HuH-7 (cell line): ENCODE measurements around the gene F10.
A peak's percentile ranks its signal among the peaks of the same experiment; 100 is the strongest.
"Not testable (repeated sequence)": the region's sequence is repeated elsewhere in the genome, so short reads cannot be mapped to it uniquely, and the experiment has no call there.

Experiments used
- DNase-seq: peaks from one replicate; pipeline ENCODE4 v3.0.0; 2011; ENCODE audit warnings: low spot score

The F10 gene

DNA sequence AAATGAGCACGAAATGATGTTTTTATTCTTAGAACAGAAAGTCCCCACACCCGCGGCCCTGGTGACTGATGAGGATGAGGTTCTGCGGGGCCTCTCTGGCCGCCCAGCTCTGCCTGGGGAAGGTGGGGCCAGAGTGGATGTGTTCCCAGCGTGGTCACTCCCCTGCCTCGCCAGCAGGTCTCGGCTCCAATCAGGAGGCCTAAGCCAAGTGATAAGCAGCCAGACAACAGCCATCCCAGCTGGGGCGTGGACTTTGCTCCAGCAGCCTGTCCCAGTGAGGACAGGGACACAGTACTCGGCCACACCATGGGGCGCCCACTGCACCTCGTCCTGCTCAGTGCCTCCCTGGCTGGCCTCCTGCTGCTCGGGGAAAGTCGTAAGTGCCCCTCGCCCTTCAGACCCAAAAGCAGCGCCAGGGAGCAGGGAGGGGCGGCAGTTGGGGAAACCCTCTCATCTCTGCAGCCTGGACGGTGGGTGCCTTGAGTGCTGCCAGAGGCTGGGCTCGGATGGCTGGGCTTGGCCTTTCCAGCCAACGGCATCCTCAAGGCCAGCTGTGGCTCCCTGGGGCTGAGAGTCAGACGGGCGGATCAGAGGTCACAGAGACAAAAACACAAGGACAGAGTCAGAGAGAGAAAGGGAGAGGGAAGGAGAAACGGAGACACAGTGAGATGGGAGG lies at the start of gene F10:
TSS of gene F10 (plus strand) at position 250 of the 676 bp plus-strand sequence. CDS start at position 307, 57 bp downstream.
- DNase-seq: peak; percentile 99

DNA sequence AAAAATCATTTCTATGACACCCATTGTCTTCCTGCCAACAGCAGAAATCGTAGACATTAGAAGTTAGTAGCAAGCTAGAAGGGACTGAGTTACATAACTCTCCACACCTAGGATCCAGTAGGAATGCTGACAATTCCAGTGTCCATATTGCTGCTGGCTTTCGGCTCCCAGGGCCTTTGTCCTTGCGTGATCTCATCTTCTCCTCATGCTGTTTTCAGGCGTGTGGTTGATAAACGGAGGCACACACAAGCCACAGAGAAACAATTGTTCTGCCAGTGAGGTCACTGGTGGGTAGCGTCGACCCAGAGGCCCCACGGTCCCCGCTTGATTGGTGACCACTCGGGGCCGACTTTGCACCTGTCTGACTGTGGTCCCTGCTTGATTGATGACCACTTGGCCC lies 48.7 kb upstream of the F10 start:
- DNase-seq: no peak

DNA sequence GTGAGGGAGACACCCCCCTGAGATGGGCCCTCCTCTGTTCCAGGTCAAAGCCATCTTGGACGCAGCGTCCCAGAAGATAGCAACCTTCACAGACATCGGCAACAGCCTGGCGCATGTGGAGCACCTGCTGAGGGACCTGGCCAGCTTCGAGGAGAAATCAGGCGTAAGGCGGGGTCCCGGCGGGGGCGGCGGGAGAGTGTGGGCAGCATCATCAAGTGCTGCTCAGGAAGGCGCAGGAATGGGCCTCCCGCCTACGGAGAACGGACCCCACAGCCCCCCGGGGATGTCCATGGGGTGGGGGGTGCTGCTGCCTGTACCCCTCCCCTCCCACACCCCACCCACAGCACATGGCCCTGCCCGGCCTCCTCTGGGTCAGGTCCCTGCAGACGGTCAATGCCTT lies 48.2 kb upstream of the F10 start:
- DNase-seq: no peak

DNA sequence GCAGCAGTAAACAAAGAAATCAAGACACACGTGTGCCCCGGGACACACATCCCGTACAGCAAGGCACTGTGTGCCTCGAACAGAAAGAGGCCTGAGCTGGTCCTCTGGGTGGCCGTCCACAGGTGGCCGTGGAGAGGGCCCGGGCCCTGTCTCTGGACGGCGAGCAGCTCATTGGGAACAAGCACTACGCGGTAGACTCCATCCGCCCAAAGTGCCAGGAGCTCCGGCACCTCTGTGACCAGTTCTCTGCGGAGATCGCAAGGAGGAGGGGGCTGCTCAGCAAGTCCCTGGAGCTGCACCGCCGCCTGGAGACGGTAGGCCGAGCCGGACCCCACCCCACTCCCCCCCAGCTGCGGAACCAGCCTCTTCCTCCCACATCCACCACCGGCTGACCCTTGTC lies 47.7 kb upstream of the F10 start:
- DNase-seq: no peak

DNA sequence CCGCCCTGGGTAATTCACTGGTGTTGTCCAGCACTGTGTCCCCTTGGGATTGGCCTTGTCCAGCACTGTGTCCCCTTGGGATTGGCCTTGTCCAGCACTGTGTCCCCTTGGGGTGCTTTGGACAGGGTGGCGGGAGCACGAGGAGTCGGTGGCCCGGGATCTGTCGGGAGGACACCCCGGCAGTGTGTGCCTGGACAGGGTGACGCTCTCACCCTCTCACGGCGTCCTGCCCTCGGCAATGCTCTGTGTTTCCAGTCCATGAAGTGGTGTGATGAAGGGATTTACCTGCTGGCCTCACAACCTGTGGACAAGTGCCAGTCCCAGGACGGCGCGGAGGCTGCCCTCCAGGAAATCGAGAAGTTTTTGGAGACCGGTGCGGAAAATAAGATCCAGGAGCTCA lies 46.9 kb upstream of the F10 start:
- DNase-seq: no peak

DNA sequence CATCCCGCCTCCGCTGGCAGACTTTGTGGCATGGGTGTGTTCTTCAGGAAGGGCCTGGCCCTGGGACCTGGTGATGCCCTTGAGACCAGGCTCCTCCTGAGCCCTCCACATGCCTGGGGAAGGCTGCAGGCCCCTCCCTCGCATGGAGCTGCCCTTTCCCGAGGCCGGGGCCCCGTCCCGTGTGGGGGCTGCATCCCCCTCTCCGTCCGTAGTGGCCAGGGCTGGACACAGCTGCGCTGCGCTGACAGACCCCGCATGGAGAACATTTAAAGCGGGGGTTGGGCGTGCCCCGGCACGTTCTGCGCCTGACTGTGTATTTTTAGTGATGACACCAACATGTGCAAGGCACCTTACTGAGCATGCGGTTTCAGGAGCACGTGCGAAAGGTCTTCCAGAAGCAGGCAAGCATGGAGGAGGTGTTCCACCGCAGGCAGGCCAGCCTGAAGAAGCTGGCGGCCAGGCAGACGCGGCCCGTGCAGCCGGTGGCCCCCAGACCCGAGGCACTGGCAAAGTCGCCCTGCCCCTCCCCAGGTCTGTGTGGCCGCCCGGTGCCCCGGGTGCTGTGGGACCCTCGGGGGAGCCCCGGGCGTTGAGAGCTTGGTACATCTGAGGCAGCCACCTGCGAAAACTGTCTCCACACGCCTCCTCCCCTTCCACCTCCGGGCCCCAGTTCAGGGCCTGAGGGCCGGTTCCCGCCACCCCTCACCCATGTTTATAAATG lies 45.8 kb upstream of the F10 start:
- DNase-seq: no peak

GRCh38 chr13:113077566-113077952 lies 45.0 kb upstream of the F10 start:
- DNase-seq: no peak

GRCh38 chr13:113077953-113078901 lies 44.4 kb upstream of the F10 start:
- DNase-seq: no peak

DNA sequence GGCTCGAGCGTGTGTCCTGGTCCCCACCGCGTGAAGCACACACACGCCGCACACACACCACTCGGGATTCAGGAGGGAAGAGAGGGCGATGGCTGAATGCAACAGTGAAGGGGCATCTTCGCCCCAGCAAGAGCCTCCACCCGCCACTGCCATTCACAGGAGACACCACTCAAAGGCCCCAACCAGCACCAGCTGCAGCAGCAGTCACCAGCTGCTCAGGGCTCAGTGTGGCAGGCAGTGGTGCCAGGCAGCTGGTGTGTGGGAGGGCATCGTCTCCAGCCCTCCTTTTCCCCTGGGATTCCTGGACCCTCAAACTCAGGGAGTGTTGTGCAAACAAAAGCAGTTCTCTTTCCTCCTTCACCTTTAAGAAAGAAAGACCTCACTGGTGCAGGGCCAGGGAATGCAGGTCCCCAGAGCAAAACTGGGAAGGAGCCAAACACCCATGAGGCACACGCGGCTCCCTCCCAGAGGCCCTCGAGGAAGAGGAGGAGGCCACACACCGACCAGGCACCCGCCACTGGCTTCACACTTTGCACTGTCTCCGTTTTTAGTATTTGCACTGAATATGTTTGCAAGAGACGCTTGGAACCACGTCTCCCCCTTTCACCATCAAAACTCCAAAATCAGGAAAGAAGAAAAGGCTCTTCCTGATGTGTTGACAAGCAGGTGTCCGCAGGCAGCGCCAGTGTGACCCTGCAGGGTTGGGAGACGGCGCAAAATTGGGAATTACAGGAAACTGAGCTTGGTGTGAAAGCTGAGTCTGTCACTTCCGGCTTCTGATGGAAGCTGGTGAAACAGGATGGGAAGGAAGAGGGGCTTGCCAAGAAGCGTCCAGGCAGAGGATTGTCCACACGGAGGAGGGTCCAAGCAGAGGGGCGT lies 43.5 kb upstream of the F10 start:
- DNase-seq: no peak

- DNase-seq: not testable (repeated sequence)
These were observed 42.9 kb upstream of the F10 start for GRCh38 chr13:113079781-113080080.

- DNase-seq: no peak
These were observed 42.2 kb upstream of the F10 start for GRCh38 chr13:113080361-113080831.

DNA sequence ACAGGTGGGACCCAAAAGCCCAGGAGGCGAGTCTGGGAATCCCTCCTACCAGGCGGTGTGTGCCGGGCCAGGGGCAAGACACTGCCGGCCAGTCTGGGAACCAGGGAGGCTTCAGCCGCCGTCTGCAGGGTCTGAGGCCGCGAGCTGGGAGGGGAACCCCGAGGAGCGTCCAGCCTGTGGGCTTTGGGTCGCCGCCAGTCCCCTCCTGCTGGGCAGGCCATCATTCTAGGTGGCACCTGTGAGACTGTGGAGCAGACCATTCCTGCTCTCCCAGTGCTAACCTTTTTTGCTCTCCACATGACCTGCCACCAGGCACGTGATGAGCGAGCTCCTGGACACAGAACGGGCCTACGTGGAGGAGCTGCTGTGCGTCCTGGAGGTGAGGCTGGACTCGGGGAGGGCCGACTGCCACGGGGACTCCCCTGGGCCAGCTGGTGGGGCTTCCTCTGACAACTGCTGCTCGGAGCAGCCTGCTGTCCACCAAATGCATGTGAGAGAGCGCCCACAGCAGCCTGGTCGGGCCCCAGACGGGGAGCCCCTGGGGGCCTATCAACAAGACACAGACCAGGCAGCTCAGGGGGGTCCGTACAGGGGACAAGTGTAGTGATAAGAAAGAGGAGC lies 41.6 kb upstream of the F10 start:
- no peak for DNase-seq

DNA sequence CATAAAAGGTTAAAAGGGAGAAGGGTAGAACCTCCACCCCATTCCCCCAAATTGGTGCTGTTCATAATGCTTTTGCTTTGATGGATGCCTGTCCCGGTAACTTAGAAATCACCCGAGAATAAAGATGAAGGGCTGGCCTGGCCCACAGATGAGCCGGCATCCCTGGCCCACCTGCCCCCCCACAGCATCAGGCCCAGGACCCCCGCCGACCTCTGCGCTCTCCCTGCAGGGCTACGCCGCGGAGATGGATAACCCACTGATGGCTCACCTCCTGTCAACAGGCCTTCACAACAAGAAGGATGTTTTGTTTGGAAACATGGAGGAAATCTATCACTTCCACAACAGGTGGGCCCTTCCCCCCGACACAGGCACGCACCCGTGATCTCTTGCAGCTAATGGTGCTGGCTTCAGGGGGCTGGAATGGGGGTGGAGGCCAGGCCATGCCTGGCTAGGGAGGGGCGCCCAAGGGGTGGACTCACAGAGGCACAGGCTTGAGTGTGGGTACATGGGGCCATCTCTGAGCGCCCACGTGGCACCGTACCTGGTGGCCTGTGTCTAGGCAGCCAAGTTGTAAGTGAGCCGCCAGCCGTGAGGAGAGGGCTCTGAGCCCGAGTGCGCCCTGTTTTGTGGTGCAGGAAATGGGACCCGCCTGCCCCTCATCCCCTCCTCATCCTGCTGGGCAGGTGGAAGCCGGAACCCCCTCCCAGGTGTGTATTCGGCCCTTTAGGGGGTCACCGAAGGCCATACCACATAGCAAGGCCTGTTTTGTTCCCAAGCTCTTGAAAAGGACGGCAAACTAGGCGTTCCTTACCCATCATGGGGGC lies 40.2 kb upstream of the F10 start:
- DNase-seq: no peak

- DNase-seq: no peak
These were observed 39.6 kb upstream of the F10 start for GRCh38 chr13:113083022-113083373.

DNA sequence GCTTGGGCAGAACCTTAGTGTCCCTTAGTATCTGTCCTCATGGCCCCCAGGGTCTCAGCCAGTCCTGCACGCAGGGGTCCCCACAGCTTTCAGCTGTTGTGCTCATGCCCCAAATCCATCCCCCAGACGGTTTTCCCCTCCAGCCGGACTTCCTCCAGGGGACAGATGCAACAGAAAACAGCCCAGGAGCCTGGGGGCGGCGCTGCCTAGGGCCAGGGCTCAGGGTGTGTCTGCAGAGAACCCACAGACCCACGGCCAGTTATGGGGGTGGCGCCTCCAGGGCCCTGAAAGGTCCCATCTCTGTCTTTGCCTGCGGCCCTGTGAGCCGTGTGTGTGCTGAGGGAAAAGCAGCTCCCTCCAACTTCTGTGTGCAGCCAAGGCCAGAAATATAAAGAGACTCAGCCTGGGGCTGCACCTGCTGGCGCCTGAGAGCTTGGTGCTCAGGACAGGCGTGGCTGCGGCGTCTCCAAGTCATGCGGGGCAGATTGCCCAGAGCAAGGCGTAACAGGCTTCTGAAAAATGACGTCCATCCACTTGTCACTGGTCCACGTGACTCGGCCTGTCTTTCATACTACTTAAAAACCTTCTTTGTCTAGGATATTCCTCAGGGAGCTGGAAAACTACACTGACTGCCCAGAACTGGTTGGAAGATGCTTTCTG lies 39.1 kb upstream of the F10 start:
- no peak for DNase-seq

DNA sequence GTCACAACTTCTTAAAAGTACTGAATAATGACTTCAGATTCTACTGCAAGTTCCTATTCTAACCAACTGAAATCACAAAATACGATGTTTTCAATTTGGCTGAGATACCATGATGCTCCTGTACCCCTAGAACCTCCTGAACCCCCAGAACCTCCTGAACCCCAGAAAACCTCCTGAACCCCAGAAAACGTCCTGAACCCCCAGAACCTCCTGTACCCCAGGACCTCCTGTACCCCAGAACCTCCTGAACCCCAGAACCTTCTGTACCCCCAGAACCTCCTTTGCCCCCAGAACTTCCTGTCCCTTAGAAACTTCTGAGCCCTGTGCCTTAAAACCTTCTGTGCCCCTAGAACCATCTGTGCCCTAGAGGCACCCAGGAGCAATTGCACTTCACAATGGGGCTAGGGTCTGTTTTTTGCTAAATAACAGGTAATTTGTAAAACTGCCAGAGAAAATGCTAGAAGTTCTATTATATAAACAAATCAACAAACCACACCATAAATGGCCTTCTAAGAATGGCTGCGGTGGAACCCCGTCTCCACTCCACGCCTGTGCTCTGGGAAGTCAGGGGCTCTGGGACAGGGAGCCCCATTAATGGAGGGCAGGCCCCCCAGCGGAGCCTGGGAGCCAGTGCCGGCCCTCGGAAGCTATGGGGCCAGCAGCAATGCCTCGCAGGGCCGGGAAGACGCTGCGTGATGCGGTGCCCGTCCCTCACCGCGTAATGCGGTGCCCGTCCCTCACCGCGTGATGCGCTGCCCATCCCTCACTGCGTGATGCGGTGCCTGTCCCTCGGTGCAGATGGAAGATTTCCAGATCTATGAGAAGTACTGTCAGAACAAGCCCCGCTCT lies 38.3 kb upstream of the F10 start:
- DNase-seq: peak; percentile 69

DNA sequence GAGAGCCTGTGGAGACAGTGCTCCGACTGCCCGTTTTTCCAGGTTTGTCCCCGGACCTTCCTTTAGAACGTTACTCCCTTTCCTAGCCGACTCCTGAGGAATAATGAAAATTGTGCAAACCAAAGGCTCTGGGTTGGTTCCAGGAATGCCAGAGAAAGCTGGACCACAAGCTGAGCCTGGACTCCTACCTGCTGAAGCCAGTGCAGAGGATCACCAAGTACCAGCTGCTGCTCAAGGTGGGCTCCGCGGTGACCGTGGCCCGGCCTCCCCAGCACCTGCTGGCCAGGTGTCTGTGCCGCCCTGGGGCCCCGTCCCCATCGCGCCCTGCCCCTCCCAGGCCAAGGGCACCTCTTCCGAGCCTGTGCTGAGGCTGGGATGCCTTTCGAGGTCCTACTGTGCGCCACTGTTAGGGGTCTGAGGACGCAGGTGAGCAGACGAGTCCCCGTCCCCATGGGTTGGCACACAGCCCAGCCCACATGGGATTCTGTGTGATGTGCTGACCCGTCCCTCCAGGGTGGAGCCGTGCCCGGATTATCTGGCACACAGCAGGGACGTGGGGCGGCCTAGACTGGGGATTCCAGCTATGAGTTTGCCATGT lies 37.6 kb upstream of the F10 start:
- DNase-seq: no peak

- DNase-seq: peak; percentile 98
These were observed 36.4 kb upstream of the F10 start for GRCh38 chr13:113086031-113086750.
